GM18520 (cell line): ENCODE results near the gene TGM1.
A peak's percentile ranks its signal among the peaks of the same experiment; 100 is the strongest.
"Not testable (repeated sequence)": the region's sequence is repeated elsewhere in the genome, so short reads cannot be mapped to it uniquely, and the experiment has no call there.

Source experiments
- ATAC-seq: cut with Tn5 transposase; IDR thresholded peaks from one replicate; pipeline ENCODE4 v1.9.1; 2021; ENCODE audit not compliant: unreplicated experiment

The TGM1 gene

GRCh38 chr14:24234095-24235005, 28.6 kb downstream of the TGM1 start:
- ATAC-seq: no peak

DNA sequence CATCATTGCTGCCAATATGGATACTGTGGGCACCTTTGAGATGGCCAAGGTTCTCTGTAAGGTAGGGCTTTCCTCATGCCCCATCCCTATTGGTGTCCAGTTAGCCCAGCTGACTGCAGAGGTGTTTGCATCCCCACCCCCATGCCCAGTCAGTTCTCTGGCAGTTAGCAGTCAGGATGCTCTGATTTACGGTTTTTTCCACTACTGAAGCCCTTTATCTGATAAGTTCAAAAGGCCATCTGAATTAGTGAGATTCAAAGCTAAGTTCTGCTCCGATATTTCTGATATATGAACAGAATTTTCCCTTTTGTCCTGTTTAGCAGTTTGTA, 29.5 kb downstream of the TGM1 start:
- ATAC-seq: no peak

- ATAC-seq: peak; percentile 29
Observed at GRCh38 chr14:24232645-24233537, 30.1 kb downstream of the TGM1 start, which contains the start of gene GMPR2. Gene GMPR2, plus strand, starts transcription at chr14:24232929. Its CDS starts 325 bp downstream, at chr14:24233254.

DNA sequence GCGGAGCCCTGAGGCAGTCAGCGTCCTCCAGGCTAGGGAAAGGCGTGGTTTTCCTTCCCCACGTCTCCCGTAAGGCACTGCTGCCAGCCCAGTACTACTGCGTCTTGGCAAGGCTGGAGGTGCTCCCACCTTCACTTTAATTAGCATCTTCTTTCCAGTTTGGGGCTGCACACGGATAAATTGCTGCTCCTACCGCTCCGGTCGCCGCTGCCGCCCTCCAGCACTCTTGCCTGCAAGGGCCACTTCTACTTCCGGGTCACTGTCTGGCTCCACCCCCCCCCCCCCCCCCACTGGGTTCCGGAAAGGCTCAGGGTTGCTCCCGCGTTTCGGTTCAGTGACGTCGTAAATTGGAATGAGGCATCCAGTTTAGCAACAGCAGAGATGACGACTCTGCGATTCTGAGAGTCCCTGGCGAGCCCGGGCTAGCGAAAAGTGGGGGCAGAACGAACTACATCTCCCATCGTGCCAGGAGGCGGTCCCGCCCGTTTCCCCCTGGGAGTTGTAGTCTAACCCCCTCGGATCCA, 30.8 kb downstream of the TGM1 start, which contains the start of gene NEDD8:
Gene NEDD8 (minus strand): TSS at position 247 of the 524 bp plus-strand sequence. CDS start 100 bp downstream, at position 147.
- peak; percentile 59 for ATAC-seq

DNA sequence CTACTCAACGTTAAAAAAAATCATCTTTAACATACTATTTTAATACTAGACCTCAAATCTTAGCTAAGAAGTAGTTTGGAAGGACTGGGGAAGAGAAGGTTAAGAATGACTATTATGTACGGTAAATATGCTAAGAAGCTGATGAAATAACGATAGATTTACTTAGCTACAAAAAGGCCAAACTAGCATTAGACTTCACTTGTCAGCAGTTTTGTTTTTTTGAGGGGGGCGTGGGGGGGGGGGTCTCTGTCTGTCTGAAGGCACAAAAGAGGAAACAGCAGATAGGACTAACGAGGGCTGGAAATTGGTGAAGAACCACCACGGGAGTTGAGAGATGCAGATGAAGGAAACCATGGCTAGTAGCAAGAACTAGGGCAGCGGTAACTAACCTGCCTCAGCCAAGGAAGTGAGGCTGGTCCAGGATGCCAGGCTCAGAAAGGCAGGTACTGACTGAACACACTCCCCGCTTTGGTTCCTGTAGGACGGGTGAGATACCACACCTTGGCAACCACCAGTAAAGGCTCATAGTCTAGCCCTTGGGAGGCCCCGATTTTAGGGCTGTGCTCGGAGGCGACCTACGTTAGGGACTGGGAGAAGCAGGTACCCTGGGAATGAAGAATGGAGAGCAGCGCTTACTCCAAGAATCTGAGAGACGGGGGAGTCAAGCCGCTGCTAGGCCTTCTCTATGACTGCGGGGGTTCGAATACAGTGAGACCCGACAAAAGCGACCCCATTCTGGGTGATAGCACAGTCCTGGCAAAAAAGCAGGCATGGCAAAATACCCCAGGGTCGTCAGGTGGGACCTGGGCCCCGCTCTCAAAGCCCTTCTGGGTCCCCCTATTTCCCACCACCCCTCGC, 31.5 kb downstream of the TGM1 start:
- no peak for ATAC-seq

- ATAC-seq: no peak
Observed at GRCh38 chr14:24228902-24229301, 34.1 kb downstream of the TGM1 start.

DNA sequence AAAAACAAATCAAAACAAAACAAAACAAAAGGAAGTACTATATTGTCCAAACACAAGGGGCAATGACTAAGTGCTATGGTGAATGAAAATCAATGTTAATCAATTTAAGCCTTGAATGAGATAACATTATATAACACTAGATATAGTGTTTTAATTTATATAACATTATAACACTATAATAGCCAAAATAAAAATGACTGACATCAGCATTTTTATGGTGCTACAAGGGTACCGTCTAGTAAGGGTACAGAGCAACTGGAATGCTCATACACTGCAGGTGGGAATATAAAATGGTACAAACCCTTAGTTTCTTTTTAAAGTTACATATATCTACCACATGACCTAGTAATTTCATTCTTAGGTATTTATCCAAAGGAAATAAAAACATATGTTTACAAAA, 36.5 kb downstream of the TGM1 start:
- ATAC-seq: no peak

GRCh38 chr14:24224618-24225071, 38.3 kb downstream of the TGM1 start:
- ATAC-seq: no peak

DNA sequence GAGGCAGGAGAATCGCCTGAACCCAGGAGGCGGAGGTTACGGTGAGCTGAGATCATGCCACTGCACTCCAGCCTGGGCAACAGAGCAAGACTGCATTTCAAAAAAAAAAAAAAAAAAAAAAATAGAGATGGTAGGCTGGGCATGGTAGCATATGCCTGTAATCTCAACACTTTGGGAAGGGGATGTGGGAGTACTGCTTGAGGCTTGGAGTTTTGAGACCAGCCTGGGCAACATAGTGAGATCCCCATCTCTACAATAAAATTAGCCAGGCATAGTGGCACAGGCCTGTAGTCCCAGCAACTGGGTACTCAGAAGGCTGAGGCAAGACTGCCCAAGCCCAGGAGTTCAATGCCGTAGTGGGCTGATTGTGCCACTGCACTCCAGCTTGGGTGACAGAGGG, 40.0 kb downstream of the TGM1 start:
- ATAC-seq: not testable (repeated sequence)

GRCh38 chr14:24219521-24219920, 43.5 kb downstream of the TGM1 start:
- ATAC-seq: no peak

- no peak for ATAC-seq
Observed at GRCh38 chr14:24219080-24219479, 43.9 kb downstream of the TGM1 start.

GRCh38 chr14:24216876-24217275, 46.1 kb downstream of the TGM1 start:
- ATAC-seq: not testable (repeated sequence)

DNA sequence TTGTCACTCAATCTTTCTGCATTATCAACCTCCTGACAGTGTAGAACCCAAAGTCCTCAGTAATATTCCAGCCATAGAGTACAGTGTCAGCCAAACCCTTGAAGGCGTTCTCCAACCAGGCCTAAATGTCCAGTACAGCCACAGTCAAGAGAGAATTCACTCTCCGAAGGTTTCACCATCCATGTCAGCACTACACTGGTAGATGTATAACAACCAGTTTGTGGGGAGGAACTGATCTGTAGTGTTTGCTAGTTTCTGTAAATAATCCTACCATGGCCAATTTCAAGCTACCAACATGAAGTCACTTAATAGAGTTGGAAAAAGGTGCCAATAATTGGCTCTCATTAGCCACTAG, 46.7 kb downstream of the TGM1 start:
- ATAC-seq: no peak

DNA sequence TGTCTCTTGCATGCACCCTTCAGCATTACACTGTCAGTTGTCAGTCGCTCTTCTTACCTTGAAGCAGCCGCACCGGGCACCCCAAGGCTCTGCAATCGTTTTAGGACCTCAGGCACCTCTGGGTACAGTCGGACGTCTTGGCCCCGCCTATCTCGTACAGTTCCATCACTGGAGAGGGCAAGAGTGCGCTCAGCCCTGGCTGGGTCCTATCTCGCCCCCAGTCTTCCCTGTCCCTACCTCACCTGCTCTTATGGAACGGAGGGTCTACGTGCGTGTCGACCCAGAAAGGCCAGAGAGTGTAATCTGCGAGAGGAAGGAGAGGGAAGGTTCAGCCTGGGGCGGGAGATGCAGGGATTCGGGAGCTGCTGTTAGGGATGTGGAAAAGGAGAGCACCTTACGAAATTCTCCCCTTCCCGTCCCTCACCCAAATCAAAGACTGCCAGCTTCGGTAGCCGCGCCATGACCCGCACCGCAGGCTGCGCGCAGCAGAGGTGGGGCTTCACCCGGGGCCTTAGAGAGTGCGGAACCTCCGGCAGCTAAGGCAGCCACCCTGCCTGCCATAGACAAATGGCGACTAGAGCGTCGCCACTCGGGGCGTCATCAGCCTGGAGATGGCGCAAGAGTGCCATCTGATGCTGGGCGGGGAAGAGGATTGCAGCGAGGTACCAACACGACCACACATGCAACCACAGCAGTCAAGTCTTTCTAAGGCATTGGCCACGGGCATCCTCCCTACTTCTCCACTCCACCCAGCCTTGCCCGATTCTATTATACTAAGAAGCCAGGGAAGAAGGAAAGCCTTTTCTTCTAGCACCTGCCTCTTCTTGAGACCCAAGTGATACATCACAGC, 47.3 kb downstream of the TGM1 start, which contains the start of gene MDP1:
Gene MDP1 (minus strand): TSS at position 572 of the 850 bp plus-strand sequence. CDS start 111 bp downstream, at position 461.
- ATAC-seq: peak; percentile 76

DNA sequence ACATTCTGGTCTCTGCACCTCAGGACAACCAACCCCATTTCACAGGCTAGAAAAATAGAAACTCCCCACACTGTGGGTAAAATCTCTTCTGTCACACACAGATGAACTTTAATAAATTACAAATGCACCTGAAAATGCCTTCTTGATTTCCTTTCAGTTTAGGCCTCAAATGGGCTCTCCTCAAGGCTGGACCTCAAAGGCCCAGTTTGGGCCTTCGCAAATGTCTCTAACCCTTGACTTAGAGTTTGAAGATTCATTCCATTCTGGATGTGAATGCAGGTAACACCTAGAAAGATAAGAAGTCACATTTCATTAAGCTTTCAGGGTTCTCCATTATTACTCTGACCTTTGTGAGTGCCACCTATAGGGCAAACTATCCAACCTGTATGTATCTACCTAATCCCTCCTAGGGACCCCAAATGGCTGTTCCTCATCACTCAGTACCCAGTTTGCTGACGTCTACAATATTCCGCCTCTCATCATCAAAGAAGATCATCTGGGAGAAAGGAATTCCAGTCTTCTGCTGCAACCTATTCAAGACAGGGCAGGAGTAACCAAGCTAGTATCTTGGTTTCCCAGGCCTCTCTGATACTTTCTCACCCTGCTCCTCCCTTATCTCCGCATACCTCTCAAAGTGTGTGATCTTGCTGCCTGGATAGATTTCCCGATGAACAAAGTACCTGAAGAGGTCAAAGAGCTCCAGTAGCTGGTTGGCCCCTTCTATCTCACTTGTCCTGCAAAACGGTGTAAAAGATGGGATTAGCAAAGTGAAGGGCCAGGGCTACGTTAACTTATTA, 48.9 kb downstream of the TGM1 start:
- no peak for ATAC-seq

DNA sequence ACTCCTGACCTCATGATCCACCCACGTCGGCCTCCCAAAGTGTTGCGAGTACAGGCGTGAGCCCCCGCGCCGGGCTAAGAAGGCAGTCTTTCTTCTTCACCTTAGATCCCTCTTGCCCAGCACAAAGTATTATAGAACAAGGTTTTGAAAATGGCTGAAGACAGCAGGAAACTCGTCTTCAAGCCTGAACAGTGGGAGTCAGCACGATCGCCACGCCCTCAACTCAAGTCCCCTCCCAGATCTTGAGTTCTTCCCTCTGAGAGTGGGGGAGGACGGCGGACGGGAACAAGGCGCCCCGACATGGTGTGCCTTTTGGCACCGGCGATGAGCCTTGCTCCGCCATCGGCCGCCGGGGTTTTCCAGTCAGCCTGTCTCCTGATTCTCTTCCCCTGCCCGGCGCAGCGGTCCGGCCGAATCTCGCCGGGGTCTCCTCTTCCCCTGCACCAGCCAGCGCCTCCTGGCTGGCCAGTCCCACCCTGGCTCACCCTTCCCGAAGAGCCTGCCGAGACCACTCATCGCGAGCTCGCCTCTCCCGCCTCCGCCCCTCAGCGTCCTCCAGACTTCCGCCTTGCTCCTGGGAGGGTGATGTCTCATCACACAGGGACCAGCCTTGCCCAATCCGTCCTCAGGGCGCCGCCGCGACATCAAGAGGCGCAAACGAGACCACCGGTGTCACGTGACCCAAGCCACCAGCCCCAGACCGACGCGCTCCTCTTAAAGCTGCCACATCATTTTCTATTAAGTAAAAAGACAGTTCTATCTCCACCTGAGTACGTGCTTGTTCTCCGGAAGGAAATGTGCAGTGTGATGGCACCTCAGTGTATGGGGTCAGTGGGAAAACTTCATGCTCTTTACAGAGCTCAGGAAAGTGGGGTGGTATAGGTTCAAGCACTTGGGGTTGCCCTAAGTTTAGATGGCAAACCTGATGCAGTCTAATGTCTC, 49.8 kb downstream of the TGM1 start, which contains the start of gene CHMP4A:
Gene CHMP4A (minus strand): TSS at position 565 of the 942 bp plus-strand sequence. CDS start 49 bp downstream, at position 516.
- peak; percentile 66 for ATAC-seq

- no peak for ATAC-seq
Observed at GRCh38 chr14:24211311-24211710, 51.7 kb downstream of the TGM1 start.
